AG10803 (cell line): ENCODE measurements around the gene MAS1.
"Not testable (repeated sequence)": the region's sequence is repeated elsewhere in the genome, so short reads cannot be mapped to it uniquely, and the experiment has no call there.

Experiments
- DNase-seq: peaks from one replicate; pipeline ENCODE4 v3.0.0; 2010; ENCODE audit warnings: low read depth
- H3K4me3 ChIP-seq: 2 replicates; pipeline ENCODE4 v1.5.1; 2011; ENCODE audit warnings: mild to moderate bottlenecking, low read length, control low read depth
- TF ChIP-seq, protein P1 (sequence below): conservative IDR thresholded peaks from 2 replicates; pipeline ENCODE4 v1.5.1; 2011; ENCODE audit warnings: mild to moderate bottlenecking, low read length, control low read depth, inconsistent platforms

Gene MAS1

DNA sequence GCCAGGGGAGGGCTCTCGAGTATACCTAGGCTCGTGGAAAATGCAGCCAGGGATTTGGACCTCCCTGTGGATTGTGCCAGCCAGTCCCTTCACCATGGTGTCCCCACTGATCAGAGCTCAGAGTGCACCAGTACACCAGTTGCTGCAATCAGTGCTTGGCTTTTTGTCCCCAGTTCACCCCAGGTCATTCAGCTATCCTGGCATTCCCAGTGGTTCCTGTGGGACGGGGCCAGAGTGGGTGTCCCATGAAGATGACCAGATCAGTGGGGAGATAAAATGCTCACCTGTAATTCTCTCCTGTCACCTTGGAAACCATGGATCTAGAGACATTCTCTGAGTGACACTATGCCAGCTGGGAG, 23.8 kb downstream of the MAS1 start:
- DNase-seq: no peak
- no peak overlapping the region for H3K4me3 ChIP-seq
- TF ChIP-seq, protein P1, sequence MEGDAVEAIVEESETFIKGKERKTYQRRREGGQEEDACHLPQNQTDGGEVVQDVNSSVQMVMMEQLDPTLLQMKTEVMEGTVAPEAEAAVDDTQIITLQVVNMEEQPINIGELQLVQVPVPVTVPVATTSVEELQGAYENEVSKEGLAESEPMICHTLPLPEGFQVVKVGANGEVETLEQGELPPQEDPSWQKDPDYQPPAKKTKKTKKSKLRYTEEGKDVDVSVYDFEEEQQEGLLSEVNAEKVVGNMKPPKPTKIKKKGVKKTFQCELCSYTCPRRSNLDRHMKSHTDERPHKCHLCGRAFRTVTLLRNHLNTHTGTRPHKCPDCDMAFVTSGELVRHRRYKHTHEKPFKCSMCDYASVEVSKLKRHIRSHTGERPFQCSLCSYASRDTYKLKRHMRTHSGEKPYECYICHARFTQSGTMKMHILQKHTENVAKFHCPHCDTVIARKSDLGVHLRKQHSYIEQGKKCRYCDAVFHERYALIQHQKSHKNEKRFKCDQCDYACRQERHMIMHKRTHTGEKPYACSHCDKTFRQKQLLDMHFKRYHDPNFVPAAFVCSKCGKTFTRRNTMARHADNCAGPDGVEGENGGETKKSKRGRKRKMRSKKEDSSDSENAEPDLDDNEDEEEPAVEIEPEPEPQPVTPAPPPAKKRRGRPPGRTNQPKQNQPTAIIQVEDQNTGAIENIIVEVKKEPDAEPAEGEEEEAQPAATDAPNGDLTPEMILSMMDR: no peak

DNA sequence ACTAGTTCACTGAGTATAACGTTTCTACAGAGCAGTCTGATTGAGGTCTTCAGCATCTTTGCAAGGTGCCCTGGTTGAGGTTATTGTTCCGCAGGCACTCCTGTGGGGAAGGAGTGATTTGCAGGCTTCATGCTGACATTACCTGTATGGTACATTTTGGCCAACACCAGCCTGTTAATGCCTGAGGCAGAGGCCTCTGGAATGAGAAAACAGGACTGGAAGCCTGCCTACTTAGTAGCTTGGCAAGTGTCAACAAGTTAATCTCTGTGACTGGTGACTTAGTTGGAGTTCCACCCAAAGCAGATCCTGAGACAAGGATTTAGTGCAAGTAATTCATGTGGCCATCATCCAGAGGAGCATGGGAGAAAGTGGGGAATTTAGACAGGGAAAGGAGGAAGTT, 24.6 kb downstream of the MAS1 start:
- TF ChIP-seq, protein P1: no peak
- H3K4me3 ChIP-seq: no peak overlapping the region
- no peak for DNase-seq

DNA sequence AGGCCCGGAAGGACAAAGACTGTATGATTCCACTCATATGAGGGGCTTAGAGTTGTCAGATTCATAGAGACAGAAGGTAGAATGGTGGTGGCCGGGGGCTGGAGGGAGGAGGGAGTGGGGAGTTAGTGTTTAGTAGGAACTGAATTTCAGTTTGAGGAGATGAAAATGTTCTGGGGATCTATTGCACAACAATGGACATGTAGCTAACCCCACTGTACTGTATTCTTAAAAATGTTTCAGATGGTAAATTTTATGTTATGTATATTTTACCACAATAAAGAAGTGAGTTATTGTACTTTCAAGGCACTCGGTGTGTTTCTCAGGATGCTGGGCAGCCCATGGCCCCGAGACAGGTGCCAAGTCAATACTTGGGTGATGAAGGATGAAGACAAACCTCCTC, 25.4 kb downstream of the MAS1 start:
- H3K4me3 ChIP-seq: no peak overlapping the region
- TF ChIP-seq, protein P1: no peak
- DNase-seq: no peak

DNA sequence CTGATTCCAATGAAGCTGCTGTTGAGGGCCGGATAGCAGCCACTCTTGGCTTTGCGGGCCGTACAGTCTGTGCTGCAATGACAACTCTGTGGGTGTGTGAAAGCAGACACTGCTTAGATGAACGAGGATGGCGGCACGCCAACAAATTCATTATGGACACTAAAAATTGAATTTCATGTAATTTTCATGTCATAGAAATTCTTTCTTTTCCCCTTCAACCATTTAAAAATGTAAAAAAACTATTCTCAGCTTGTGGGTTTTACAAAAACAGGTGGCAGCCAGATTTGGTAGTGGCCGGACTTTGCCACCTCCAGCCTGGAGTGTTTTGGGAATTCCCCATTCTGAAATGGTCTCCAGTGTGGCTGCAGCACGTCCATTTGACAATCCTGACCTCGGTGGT, 26.0 kb downstream of the MAS1 start:
- H3K4me3 ChIP-seq: no peak overlapping the region
- no peak for DNase-seq

DNA sequence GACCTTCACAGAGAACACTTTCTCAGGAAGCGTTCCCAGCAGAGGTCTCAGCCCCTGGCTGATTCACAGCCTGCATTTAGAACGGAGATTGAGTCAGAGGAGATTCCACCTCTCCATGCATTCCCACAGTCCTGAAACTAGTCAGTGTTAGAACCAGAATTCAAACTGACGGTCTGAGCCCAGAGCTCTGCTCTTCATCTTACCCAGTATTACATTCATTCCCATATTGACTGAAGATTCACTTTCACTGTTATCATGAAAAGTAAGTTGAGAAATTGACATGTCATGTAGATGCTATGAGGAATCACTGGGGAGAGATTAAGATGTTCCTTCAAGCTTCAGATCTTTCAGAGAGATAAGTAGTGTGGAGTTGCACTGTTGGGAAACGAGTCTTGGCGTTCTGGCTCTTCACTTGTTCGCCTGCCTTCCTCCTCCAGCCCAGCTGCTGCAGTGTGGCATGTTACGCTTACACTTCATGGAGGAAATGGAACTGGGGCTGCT, 28.3 kb downstream of the MAS1 start:
- DNase-seq: no peak
- TF ChIP-seq, protein P1: no peak
- no peak overlapping the region for H3K4me3 ChIP-seq

More for the DNA sequence above, 26.0 kb downstream of the MAS1 start:
- TF ChIP-seq, protein P1: no peak

DNA sequence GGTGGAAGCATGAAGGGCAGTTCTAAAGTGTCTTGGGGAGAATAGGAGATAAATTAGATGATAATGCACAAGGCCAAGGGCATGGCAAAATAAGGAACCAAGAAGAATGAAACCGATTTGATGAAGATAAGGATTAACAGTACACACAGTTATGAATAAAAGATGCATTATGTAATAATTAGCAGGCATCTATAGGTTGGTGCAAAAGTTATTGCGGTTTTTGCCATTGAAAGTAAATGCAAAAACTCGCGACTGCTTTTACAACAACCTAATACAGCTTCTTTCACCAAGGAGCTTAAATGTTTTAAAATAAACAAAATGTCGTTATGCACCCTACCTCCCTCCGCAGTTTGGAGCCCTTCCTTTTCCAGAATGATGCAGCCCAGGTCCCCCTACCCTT, 29.0 kb downstream of the MAS1 start:
- no peak overlapping the region for H3K4me3 ChIP-seq
- TF ChIP-seq, protein P1: no peak
- DNase-seq: no peak

DNA sequence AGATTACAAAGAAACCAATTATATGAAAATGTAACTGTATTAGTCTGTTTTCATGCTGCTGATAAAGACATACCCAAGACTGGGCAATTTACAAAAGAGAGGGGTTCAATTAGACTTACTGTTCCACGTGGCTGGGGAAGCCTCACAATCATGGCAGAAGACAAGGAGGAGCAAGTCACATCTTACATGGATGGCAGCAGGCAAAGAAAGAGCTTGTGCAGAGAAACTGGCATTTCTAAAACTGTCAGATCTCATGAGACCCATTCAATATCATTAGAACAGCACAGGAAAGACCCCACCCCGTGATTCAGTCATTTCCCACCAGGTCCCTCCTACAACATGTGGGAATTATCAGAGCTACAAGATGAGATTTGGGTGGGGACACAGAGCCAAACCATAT, 33.4 kb downstream of the MAS1 start:
- not testable (repeated sequence) for DNase-seq, H3K4me3 ChIP-seq
